ENCODE data around the gene GH1. TPM values are rescaled to one million over a fixed set of nuclear protein-coding genes. Genes with fewer than 3 reads are reported as not detected.
A peak's percentile ranks its signal among the peaks of the same experiment; 100 is the strongest.
"Not testable (repeated sequence)": the region's sequence is repeated elsewhere in the genome, so short reads cannot be mapped to it uniquely, and the experiment has no call there.

Gene GH1
- total RNA-seq, 2 experiments from 2014 or later, result not detected

- DNase-seq, result peak; percentile 18
- H3K9me3 Mint-ChIP-seq; H3K4me1 Mint-ChIP-seq; POLR2A ChIA-PET; H3K27ac Mint-ChIP-seq; H3K4me3 Mint-ChIP-seq; H3K36me3 Mint-ChIP-seq (ENCODE audit: low read depth): not testable (repeated sequence)
- peaks cover 18% of the 10 kb centered on the region for H3K27me3 Mint-ChIP-seq
- CTCF ChIA-PET, result interaction anchor here (0.6 kb wide), 1 partner anchor 158 kb away, joined by 3 read pairs; no protein-coding TSS in a partner anchor
Measured at GRCh38 chr17:63898899-63899798, 19.5 kb downstream of the GH1 start.

DNA sequence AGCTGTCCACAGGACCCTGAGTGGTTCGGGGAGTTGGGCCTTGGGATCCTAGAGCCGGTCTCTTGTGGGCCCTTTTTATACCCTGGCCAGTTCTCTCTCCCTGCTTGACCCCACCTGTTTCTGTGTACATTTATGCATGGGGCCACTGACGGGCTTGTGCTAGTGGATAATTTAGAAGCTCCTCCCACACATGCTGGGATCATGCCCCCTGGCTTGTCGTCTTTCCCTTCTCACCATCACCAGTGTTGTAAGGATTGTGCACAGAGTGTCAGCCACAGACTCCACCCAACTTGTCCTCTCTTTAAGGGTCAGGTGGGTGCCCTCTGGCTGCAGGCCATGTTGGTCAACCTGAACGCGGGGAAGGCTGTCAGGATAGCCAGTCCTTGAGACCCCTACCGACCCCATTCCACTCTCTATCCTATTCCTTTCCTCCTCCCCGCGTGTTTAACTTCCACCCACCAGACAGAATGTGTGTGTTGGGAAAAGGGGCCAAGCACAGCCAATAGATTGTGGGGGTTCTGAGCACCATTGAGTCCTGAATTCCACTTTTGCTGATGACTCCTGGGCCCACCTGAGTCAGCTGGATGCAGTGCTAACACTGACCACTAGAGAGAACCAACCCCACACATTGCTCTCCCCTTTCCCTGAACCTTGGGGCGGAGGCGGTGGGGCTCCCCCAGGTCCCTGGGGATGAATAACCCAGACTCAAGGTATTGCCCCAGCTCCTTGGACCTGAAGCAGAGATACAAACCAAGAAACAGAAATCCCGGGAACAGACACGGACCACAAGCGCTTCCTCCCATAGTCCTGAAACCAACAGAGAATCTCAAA, 21.9 kb downstream of the GH1 start, which contains the start of gene CSH1:
Gene CSH1 (minus strand): TSS at position 51 of the 831 bp plus-strand sequence. CDS start 63 bp downstream, outside the sequence.
- H3K4me1 Mint-ChIP-seq; CTCF ChIA-PET; H3K4me3 Mint-ChIP-seq; DNase-seq; H3K27ac Mint-ChIP-seq; H3K9me3 Mint-ChIP-seq; POLR2A ChIA-PET; H3K36me3 Mint-ChIP-seq (ENCODE audit: low read depth): not testable (repeated sequence)
- H3K27me3 Mint-ChIP-seq, result peaks cover 21% of the 10 kb centered on the region

- H3K27ac Mint-ChIP-seq; H3K9me3 Mint-ChIP-seq; H3K4me1 Mint-ChIP-seq; POLR2A ChIA-PET; CTCF ChIA-PET; DNase-seq; H3K4me3 Mint-ChIP-seq; H3K36me3 Mint-ChIP-seq (ENCODE audit: low read depth): not testable (repeated sequence)
- peaks cover 19% of the 10 kb centered on the region for H3K27me3 Mint-ChIP-seq
Measured at GRCh38 chr17:63894821-63895220, 23.8 kb downstream of the GH1 start.

- H3K27ac Mint-ChIP-seq; H3K9me3 Mint-ChIP-seq; H3K4me3 Mint-ChIP-seq; POLR2A ChIA-PET; H3K4me1 Mint-ChIP-seq; DNase-seq; H3K36me3 Mint-ChIP-seq (ENCODE audit: low read depth); CTCF ChIA-PET: not testable (repeated sequence)
- H3K27me3 Mint-ChIP-seq, result peaks cover 20% of the 10 kb centered on the region
Measured at GRCh38 chr17:63894021-63894420, 24.6 kb downstream of the GH1 start.

- H3K4me3 Mint-ChIP-seq; H3K36me3 Mint-ChIP-seq (ENCODE audit: low read depth); H3K9me3 Mint-ChIP-seq; H3K27ac Mint-ChIP-seq; H3K4me1 Mint-ChIP-seq; CTCF ChIA-PET; DNase-seq; POLR2A ChIA-PET: not testable (repeated sequence)
- peaks cover 28% of the 10 kb centered on the region for H3K27me3 Mint-ChIP-seq
Measured at GRCh38 chr17:63892316-63893037, 26.2 kb downstream of the GH1 start.

GRCh38 chr17:63889026-63889848, 29.4 kb downstream of the GH1 start:
- H3K36me3 Mint-ChIP-seq (ENCODE audit: low read depth); H3K4me3 Mint-ChIP-seq; H3K9me3 Mint-ChIP-seq; H3K4me1 Mint-ChIP-seq; POLR2A ChIA-PET; H3K27ac Mint-ChIP-seq: not testable (repeated sequence)
- CTCF ChIA-PET, result interaction anchor here (0.6 to 2.5 kb wide), 8 partner anchors 23 to 389 kb away, joined by 3 to 5 read pairs (median 3); no protein-coding TSS in a partner anchor
- H3K27me3 Mint-ChIP-seq, result peaks cover 33% of the 10 kb centered on the region
- peak; percentile 53 for DNase-seq

GRCh38 chr17:63885119-63885518, 33.5 kb downstream of the GH1 start:
- POLR2A ChIA-PET; H3K9me3 Mint-ChIP-seq; H3K4me3 Mint-ChIP-seq; DNase-seq; CTCF ChIA-PET; H3K27ac Mint-ChIP-seq; H3K36me3 Mint-ChIP-seq (ENCODE audit: low read depth): not testable (repeated sequence)
- peaks cover 15% of the 10 kb centered on the region for H3K27me3 Mint-ChIP-seq
- peaks cover 11% of the 10 kb centered on the region for H3K4me1 Mint-ChIP-seq

DNA sequence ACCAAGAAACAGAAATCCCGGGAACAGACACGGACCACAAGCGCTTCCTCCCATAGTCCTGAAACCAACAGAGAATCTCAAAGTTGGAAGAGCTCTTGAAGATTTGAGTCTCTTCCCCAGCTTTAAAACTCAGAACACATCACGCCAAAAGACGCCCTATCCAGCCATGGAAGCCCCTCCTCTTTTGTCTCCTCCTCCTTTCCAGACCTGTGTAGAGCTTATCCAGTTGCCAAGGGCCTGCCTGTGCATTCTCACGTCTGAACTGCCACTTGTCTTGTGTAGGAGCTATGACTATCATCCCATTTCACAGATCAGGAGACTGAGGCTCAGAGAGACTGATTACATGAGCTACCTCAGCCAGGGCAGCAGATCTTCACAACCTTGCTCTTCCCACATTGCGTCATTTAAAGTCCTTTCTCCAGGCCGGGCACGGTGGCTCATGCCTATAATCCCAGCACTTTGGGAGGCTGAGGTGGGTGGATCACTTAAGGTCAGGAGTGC, 36.0 kb downstream of the GH1 start:
- H3K36me3 Mint-ChIP-seq (ENCODE audit: low read depth); H3K27ac Mint-ChIP-seq; POLR2A ChIA-PET; H3K4me1 Mint-ChIP-seq; H3K4me3 Mint-ChIP-seq; DNase-seq; H3K9me3 Mint-ChIP-seq: not testable (repeated sequence)
- peaks cover 10% of the 10 kb centered on the region for H3K27me3 Mint-ChIP-seq
- CTCF ChIA-PET, result interaction anchor here (0.7 to 1.7 kb wide), 6 partner anchors 16 to 170 kb away, joined by 3 to 7 read pairs (median 5); no protein-coding TSS in a partner anchor

- Mint-ChIP-seq H3K9me3 (no peaks in the 10 kb centered on the region), H3K36me3 (ENCODE audit: low read depth) (no peaks in the 10 kb centered on the region), H3K4me3 (no peak within 1 kb of the TSS), H3K27ac (no peak within 1 kb of the TSS), H3K4me1 (peaks cover 3% of the 10 kb centered on the region), H3K27me3 (peaks cover 5% of the 10 kb centered on the region)
- DNase-seq, result peak; percentile 72
- POLR2A ChIA-PET, result no interaction called here
- CTCF ChIA-PET, result interaction anchor here (0.7 to 1.7 kb wide), 4 partner anchors 16 to 85 kb away, joined by 3 to 6 read pairs (median 3); no protein-coding TSS in a partner anchor
Measured at GRCh38 chr17:63881935-63882601, 36.6 kb downstream of the GH1 start, which contains the start of gene GH2. TSS of gene GH2 (minus strand) at chr17:63881944. CDS start at chr17:63881801, 143 bp downstream.

DNA sequence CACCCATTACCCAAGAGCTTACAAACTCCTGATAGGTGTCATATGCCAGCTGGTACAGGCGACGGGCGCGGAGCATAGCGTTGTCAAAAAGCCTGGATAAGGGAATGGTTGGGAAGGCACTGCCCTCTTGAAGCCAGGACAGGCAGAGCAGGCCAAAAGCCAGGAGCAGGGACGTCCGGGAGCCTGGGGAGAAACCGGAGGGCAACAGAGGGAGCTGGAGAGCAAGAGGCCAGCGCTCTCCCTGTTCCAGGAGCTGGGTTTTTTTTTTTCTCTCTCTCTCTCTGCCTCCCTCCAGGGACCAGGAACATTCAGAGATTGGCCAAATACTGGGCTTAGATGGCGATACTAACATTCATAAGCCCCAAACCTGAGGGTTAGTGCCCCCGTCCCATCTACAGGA, 37.3 kb downstream of the GH1 start:
- H3K4me1 Mint-ChIP-seq; H3K27me3 Mint-ChIP-seq; DNase-seq; H3K4me3 Mint-ChIP-seq; H3K36me3 Mint-ChIP-seq (ENCODE audit: low read depth); POLR2A ChIA-PET; H3K27ac Mint-ChIP-seq; H3K9me3 Mint-ChIP-seq: not testable (repeated sequence)
- CTCF ChIA-PET, result interaction anchor here (0.9 to 1.7 kb wide), 4 partner anchors 15 to 186 kb away, joined by 3 to 6 read pairs (median 4); no protein-coding TSS in a partner anchor

DNA sequence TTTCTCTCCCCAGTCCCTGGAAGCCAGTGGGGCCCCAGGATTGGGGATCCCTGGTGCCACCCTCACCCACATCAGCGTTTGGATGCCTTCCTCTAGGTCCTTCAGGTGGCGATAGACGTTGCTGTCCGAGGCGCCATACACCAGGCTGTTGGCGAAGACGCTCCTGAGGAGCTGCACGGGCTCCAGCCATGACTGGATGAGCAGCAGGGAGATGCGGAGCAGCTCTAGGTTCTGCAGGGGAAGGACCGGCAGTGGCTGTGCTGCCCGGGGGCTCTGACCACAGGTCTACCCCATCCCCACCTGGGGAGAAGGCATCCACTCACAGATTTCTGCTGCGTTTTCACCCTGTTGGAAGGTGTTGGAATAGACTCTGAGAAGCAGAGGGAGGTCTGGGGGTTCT, 37.9 kb downstream of the GH1 start:
- no peaks in the 10 kb centered on the region for H3K9me3 Mint-ChIP-seq
- peaks cover 3% of the 10 kb centered on the region for H3K27me3 Mint-ChIP-seq
- H3K36me3 Mint-ChIP-seq (ENCODE audit: low read depth), result no peaks in the 10 kb centered on the region
- no peak overlapping the region for H3K27ac Mint-ChIP-seq
- CTCF ChIA-PET, result interaction anchor here (0.6 to 1.2 kb wide), 4 partner anchors 53 to 186 kb away, joined by 3 to 4 read pairs (median 3); no protein-coding TSS in a partner anchor
- DNase-seq, result no peak
- H3K4me3 Mint-ChIP-seq, result no peak overlapping the region
- POLR2A ChIA-PET, result no interaction called here
- peaks cover 3% of the 10 kb centered on the region for H3K4me1 Mint-ChIP-seq

All from activated CD4-positive, alpha-beta T cell treated with anti-CD3 and anti-CD28 coated beads, Interleukin-2, amount 10 ng/mL, durations not matched to agents 7 days and 5 days (primary cell).